Neural cell (in vitro differentiated cells): Measurements from ENCODE around the gene DIS3L2. TPM values are rescaled to one million over a fixed set of nuclear protein-coding genes. Genes with fewer than 3 reads are reported as not detected.

Source experiments
- H2AFZ ChIP-seq: fragments of 200-600, 300-800 bp; sonication (generic), shearing (Covaris generic); 2 replicates; pipeline ENCODE4 v1.6.0; 2014; ENCODE audit warnings: low read depth, mild to moderate bottlenecking, antibody characterized with exemption, low read length, moderate library complexity
- H3F3A ChIP-seq: fragments of 200-600 bp; shearing (Covaris generic); 2 replicates; pipeline ENCODE4 v1.6.1; 2016; ENCODE audit warnings: mild to moderate bottlenecking, moderate library complexity, mixed read lengths, antibody characterized with exemption, low read length; ENCODE audit not compliant: insufficient read depth, poor library complexity, severe bottlenecking
- H3K27ac ChIP-seq: fragments of 200-600, 300-800 bp; sonication (generic), shearing (Covaris generic); 2 replicates; pipeline ENCODE4 v1.5.1; 2014; ENCODE audit warnings: mild to moderate bottlenecking, low read length, moderate library complexity
- H3K27me3 ChIP-seq: fragments of 300-800, 200-600 bp; sonication (generic), shearing (Covaris generic); 2 replicates; pipeline ENCODE4 v1.6.0; 2014; ENCODE audit warnings: mild to moderate bottlenecking, low read depth, low read length, moderate library complexity; ENCODE audit not compliant: insufficient read depth
- H3K36me3 ChIP-seq: fragments of 300-800, 200-600 bp; sonication (generic), shearing (Covaris generic); 2 replicates; pipeline ENCODE4 v1.5.1; 2014; ENCODE audit warnings: mild to moderate bottlenecking, antibody characterized with exemption, low read length, moderate library complexity; ENCODE audit not compliant: insufficient read depth
- H3K4me2 ChIP-seq: fragments of 300-800, 200-600 bp; sonication (generic), shearing (Covaris generic); 2 replicates; pipeline ENCODE4 v1.6.0; 2014; ENCODE audit warnings: mild to moderate bottlenecking, low read length
- H3K4me3 ChIP-seq: fragments of 300-800, 200-600 bp; sonication (generic), shearing (Covaris generic); 2 replicates; pipeline ENCODE4 v1.5.1; 2014; ENCODE audit warnings: mild to moderate bottlenecking, low read length, moderate library complexity
- H3K79me2 ChIP-seq: fragments of 200-600 bp; shearing (Covaris generic); replicated peaks from 2 replicates; pipeline ENCODE4 v1.6.0; 2014; ENCODE audit warnings: mild to moderate bottlenecking, low read length, moderate library complexity; ENCODE audit not compliant: insufficient read depth
- H3K9ac ChIP-seq: fragments of 300-800, 200-600 bp; sonication (generic), shearing (Covaris generic); 2 replicates; pipeline ENCODE4 v1.6.1; 2016; ENCODE audit warnings: mild to moderate bottlenecking, low read length, mixed read lengths
- H3K9me2 ChIP-seq: fragments of 200-600 bp; shearing (Covaris generic); 2 replicates; pipeline ENCODE4 v1.6.1; 2016; ENCODE audit warnings: mild to moderate bottlenecking, low read length, mixed read lengths; ENCODE audit not compliant: insufficient read depth
- H3K9me3 ChIP-seq: fragments of 200-600, 300-800 bp; sonication (generic), shearing (Covaris generic); 2 replicates; pipeline ENCODE4 v1.6.1; 2016; ENCODE audit warnings: mild to moderate bottlenecking, mixed run types, low read length, moderate library complexity, mixed read lengths
- H4K20me1 ChIP-seq: fragments of 200-600 bp; shearing (Covaris generic); 2 replicates; pipeline ENCODE4 v1.6.1; 2016; ENCODE audit warnings: mild to moderate bottlenecking, mixed run types; ENCODE audit not compliant: insufficient read depth
- EP300 ChIP-seq: fragments of 450-650 bp; conservative IDR thresholded peaks from 2 replicates; pipeline ENCODE4 v1.6.1; 2014; ENCODE audit warnings: antibody characterized with exemption, mild to moderate bottlenecking, moderate library complexity; ENCODE audit not compliant: poor library complexity, severe bottlenecking
- EZH2 ChIP-seq: fragments of 200-600, 300-800 bp; shearing (Covaris generic), sonication (generic); IDR thresholded peaks from 2 replicates; pipeline ENCODE4 v1.6.1; 2014; ENCODE audit warnings: antibody characterized with exemption, low read length, borderline replicate concordance, mild to moderate bottlenecking; ENCODE audit not compliant: insufficient read depth, poor library complexity, severe bottlenecking
- MXI1 ChIP-seq: fragments of 450-650 bp; conservative IDR thresholded peaks from 2 replicates; pipeline ENCODE4 v1.6.1; 2014; ENCODE audit warnings: antibody characterized with exemption, mild to moderate bottlenecking; ENCODE audit not compliant: poor library complexity, severe bottlenecking
- POLR2AphosphoS5 ChIP-seq: IDR thresholded peaks from 2 replicates; pipeline ENCODE4 v1.6.1; 2012
- RAD21 ChIP-seq: fragments of 450-650 bp; conservative IDR thresholded peaks from 2 replicates; pipeline ENCODE4 v1.6.1; 2014; ENCODE audit warnings: antibody characterized with exemption, mild to moderate bottlenecking, moderate library complexity
- SMC3 ChIP-seq: fragments of 450-650 bp; conservative IDR thresholded peaks from 2 replicates; pipeline ENCODE4 v1.6.1; 2014; ENCODE audit warnings: antibody characterized with exemption, mild to moderate bottlenecking, moderate library complexity; ENCODE audit not compliant: poor library complexity
- TAF1 ChIP-seq: IDR thresholded peaks from 2 replicates; pipeline ENCODE4 v1.6.1; 2012; ENCODE audit warnings: low read depth
- polyA plus RNA-seq: library from polyadenylated mRNA; depleted of rRNA; stranded (reverse); fragments of >200 nt; gene quantifications from 2 replicates; pipeline ENCODE4 v1.2.3, GENCODE V29; 2014
- TF ChIP-seq, protein P1 (sequence below): fragments of 450-650 bp; IDR thresholded peaks from 2 replicates; pipeline ENCODE4 v1.5.1; 2014; ENCODE audit warnings: antibody characterized with exemption, mild to moderate bottlenecking, moderate library complexity; ENCODE audit not compliant: poor library complexity, severe bottlenecking
- TF ChIP-seq, protein P2 (sequence below): IDR thresholded peaks from 2 replicates; pipeline ENCODE4 v1.6.1; 2012; ENCODE audit warnings: borderline replicate concordance

DIS3L2 gene
- polyA plus RNA-seq, 1 donor from 2014 or later, result 20.0 TPM

DNA sequence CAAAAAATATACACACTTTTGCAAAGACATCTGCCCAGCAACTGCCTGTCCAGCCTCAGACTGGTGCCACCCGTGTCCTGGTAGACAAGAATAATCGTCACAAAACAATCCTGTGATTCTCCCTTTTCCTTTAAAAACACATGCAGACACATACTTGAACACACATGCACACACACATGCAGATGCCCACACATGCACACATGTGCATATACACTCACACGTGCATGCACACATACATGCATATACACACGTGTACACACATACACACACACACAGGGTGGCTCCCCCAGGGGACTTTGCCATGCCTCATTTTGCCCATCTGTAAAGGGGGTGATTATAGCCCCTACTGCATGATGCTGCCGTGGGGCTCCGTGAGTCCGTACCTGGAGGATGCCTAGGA, 392.1 kb downstream of the DIS3L2 start:
- Histone ChIP-seq H3K79me2 (no peaks in the 10 kb centered on the region), H3K36me3 (no peaks in the 10 kb centered on the region), H3K27me3 (peaks cover 42% of the 10 kb centered on the region), H3K4me2 (no peak overlapping the region), H3K4me3 (no peak overlapping the region), H3F3A (no peaks in the 10 kb centered on the region), H3K9me3 (no peaks in the 10 kb centered on the region), H2AFZ (no peak overlapping the region), H3K9ac (no peak overlapping the region), H4K20me1 (no peaks in the 10 kb centered on the region), H3K9me2 (no peaks in the 10 kb centered on the region), H3K27ac (no peak overlapping the region)
- TF ChIP-seq, protein P1, sequence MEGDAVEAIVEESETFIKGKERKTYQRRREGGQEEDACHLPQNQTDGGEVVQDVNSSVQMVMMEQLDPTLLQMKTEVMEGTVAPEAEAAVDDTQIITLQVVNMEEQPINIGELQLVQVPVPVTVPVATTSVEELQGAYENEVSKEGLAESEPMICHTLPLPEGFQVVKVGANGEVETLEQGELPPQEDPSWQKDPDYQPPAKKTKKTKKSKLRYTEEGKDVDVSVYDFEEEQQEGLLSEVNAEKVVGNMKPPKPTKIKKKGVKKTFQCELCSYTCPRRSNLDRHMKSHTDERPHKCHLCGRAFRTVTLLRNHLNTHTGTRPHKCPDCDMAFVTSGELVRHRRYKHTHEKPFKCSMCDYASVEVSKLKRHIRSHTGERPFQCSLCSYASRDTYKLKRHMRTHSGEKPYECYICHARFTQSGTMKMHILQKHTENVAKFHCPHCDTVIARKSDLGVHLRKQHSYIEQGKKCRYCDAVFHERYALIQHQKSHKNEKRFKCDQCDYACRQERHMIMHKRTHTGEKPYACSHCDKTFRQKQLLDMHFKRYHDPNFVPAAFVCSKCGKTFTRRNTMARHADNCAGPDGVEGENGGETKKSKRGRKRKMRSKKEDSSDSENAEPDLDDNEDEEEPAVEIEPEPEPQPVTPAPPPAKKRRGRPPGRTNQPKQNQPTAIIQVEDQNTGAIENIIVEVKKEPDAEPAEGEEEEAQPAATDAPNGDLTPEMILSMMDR, result no peak
- TF ChIP-seq, protein P2, sequence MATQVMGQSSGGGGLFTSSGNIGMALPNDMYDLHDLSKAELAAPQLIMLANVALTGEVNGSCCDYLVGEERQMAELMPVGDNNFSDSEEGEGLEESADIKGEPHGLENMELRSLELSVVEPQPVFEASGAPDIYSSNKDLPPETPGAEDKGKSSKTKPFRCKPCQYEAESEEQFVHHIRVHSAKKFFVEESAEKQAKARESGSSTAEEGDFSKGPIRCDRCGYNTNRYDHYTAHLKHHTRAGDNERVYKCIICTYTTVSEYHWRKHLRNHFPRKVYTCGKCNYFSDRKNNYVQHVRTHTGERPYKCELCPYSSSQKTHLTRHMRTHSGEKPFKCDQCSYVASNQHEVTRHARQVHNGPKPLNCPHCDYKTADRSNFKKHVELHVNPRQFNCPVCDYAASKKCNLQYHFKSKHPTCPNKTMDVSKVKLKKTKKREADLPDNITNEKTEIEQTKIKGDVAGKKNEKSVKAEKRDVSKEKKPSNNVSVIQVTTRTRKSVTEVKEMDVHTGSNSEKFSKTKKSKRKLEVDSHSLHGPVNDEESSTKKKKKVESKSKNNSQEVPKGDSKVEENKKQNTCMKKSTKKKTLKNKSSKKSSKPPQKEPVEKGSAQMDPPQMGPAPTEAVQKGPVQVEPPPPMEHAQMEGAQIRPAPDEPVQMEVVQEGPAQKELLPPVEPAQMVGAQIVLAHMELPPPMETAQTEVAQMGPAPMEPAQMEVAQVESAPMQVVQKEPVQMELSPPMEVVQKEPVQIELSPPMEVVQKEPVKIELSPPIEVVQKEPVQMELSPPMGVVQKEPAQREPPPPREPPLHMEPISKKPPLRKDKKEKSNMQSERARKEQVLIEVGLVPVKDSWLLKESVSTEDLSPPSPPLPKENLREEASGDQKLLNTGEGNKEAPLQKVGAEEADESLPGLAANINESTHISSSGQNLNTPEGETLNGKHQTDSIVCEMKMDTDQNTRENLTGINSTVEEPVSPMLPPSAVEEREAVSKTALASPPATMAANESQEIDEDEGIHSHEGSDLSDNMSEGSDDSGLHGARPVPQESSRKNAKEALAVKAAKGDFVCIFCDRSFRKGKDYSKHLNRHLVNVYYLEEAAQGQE, result no peak
- TF ChIP-seq MXI1 (no peak), POLR2AphosphoS5 (no peak)

DNA sequence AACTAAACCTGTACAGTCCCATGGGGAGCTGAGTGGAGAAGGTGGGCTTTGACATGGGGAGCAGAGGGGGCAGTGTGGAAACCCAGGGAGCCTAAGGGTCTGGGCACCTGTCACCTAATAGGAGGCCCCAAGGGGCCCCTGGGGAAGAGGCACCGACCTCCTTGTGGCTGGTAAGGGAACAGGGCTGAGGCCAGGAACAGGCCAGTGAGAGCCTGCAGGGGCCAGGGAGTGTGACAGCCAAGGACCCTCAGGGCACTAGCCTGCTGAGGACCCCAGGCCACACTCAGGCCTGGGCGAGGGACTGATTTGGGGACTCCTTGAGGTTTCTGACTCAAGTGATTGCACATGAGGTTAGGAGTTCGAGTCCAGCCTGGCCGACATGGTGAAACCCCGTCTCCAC, 392.6 kb downstream of the DIS3L2 start:
- no peak overlapping the region for H3K9ac ChIP-seq
- H3K4me2 ChIP-seq, result no peak overlapping the region
- H3K9me3 ChIP-seq, result no peaks in the 10 kb centered on the region
- H3F3A ChIP-seq, result no peaks in the 10 kb centered on the region
- no peak overlapping the region for H2AFZ ChIP-seq
- no peak overlapping the region for H3K4me3 ChIP-seq
- peaks cover 42% of the 10 kb centered on the region for H3K27me3 ChIP-seq
- H4K20me1 ChIP-seq, result no peaks in the 10 kb centered on the region
- no peaks in the 10 kb centered on the region for H3K36me3 ChIP-seq
- no peaks in the 10 kb centered on the region for H3K9me2 ChIP-seq
- TF ChIP-seq EZH2 (no peak), TAF1 (no peak), SMC3 (no peak), POLR2AphosphoS5 (no peak), RAD21 (no peak), EP300 (no peak), MXI1 (no peak)
- TF ChIP-seq, protein P2, result no peak
- TF ChIP-seq, protein P1, result no peak
- no peak overlapping the region for H3K27ac ChIP-seq
- H3K79me2 ChIP-seq, result no peaks in the 10 kb centered on the region
